H9 (cell line): ENCODE data around the gene CD1B. TPM values are rescaled to one million over a fixed set of nuclear protein-coding genes. Genes with fewer than 3 reads are reported as not detected.

Experiments
- DNase-seq: peaks from one replicate; pipeline ENCODE4 v3.0.0-alpha.2; 2017
- H2AFZ ChIP-seq: one replicate; pipeline ENCODE4 v1.6.1; 2013; ENCODE audit warnings: mild to moderate bottlenecking, low read length, control low read depth, moderate library complexity
- H2AK5ac ChIP-seq: 2 replicates; pipeline ENCODE4 v1.6.1; 2013; ENCODE audit warnings: low read length, control low read depth, mixed read lengths; ENCODE audit not compliant: insufficient read length
- H2BK120ac ChIP-seq: one replicate; pipeline ENCODE4 v1.6.1; 2013; ENCODE audit warnings: low read depth, mild to moderate bottlenecking, low read length, control low read depth, inconsistent platforms; ENCODE audit not compliant: poor library complexity, severe bottlenecking
- H2BK12ac ChIP-seq: 2 replicates; pipeline ENCODE4 v1.6.1; 2013; ENCODE audit warnings: low read length, control low read depth, mixed read lengths, low read depth; ENCODE audit not compliant: insufficient read length
- H2BK15ac ChIP-seq: 2 replicates; pipeline ENCODE4 v1.6.1; 2013; ENCODE audit warnings: low read depth, low read length, control low read depth
- H2BK20ac ChIP-seq: one replicate; pipeline ENCODE4 v1.6.1; 2013; ENCODE audit warnings: low read depth, mild to moderate bottlenecking, low read length, control low read depth, inconsistent platforms; ENCODE audit not compliant: poor library complexity, severe bottlenecking
- H2BK5ac ChIP-seq: 2 replicates; pipeline ENCODE4 v1.6.1; 2013; ENCODE audit warnings: low read length, control low read depth, mixed read lengths; ENCODE audit not compliant: insufficient read length
- H3K14ac ChIP-seq: 2 replicates; pipeline ENCODE4 v1.6.1; 2013; ENCODE audit warnings: low read length, control low read depth; ENCODE audit not compliant: insufficient read depth
- H3K18ac ChIP-seq: 2 replicates; pipeline ENCODE4 v1.6.1; 2013; ENCODE audit warnings: low read depth, mild to moderate bottlenecking, mixed read lengths, low read length, control low read depth; ENCODE audit not compliant: insufficient read length
- H3K23ac ChIP-seq: 2 replicates; pipeline ENCODE4 v1.6.1; 2013; ENCODE audit warnings: low read length, control low read depth, mixed read lengths, low read depth; ENCODE audit not compliant: insufficient read length
- H3K23me2 ChIP-seq: 2 replicates; pipeline ENCODE4 v1.6.1; 2013; ENCODE audit warnings: low read depth, mild to moderate bottlenecking, mixed read lengths, low read length, control low read depth; ENCODE audit not compliant: insufficient read length, poor library complexity, severe bottlenecking
- H3K27ac ChIP-seq: 2 replicates; pipeline ENCODE4 v1.5.1; 2013; ENCODE audit warnings: low read length, control low read depth, mixed read lengths, low read depth; ENCODE audit not compliant: insufficient read length
- H3K27me3 ChIP-seq: 2 replicates; pipeline ENCODE4 v1.6.1; 2013; ENCODE audit warnings: low read length, control low read depth, inconsistent platforms; ENCODE audit not compliant: insufficient read depth
- H3K4ac ChIP-seq: 2 replicates; pipeline ENCODE4 v1.6.1; 2013; ENCODE audit warnings: low read depth, mild to moderate bottlenecking, control low read depth, inconsistent platforms, low read length, moderate library complexity
- H3K4me1 ChIP-seq: 2 replicates; pipeline ENCODE4 v1.6.1; 2013; ENCODE audit warnings: low read length, control low read depth, inconsistent platforms; ENCODE audit not compliant: insufficient read depth
- H3K4me2 ChIP-seq: 2 replicates; pipeline ENCODE4 v1.6.1; 2013; ENCODE audit warnings: low read length, control low read depth, mixed read lengths; ENCODE audit not compliant: insufficient read length, insufficient read depth
- H3K56ac ChIP-seq: 2 replicates; pipeline ENCODE4 v1.6.1; 2013; ENCODE audit warnings: low read depth, mild to moderate bottlenecking, mixed read lengths, low read length, control low read depth; ENCODE audit not compliant: insufficient read length
- H3K79me1 ChIP-seq: 2 replicates; pipeline ENCODE4 v1.6.1; 2013; ENCODE audit warnings: low read depth, mild to moderate bottlenecking, moderate library complexity, low read length, control low read depth, inconsistent platforms; ENCODE audit not compliant: insufficient read depth, poor library complexity, severe bottlenecking
- H3K79me2 ChIP-seq: 2 replicates; pipeline ENCODE4 v1.6.1; 2013; ENCODE audit warnings: low read length, control low read depth, inconsistent platforms; ENCODE audit not compliant: insufficient read depth
- H3K9ac ChIP-seq: 2 replicates; pipeline ENCODE4 v1.6.1; 2013; ENCODE audit warnings: low read length, control low read depth, mixed read lengths; ENCODE audit not compliant: insufficient read length; ENCODE audit errors: extremely low read depth
- H3K9me3 ChIP-seq: one replicate; pipeline ENCODE4 v1.6.1; 2013; ENCODE audit warnings: low read depth, low read length, inconsistent platforms; ENCODE audit not compliant: control insufficient read depth
- H3T11ph ChIP-seq: one replicate; pipeline ENCODE4 v1.6.1; 2013; ENCODE audit warnings: mild to moderate bottlenecking, low read length, control low read depth, inconsistent platforms
- H4K20me1 ChIP-seq: one replicate; pipeline ENCODE4 v1.6.1; 2013; ENCODE audit not compliant: control insufficient read depth, insufficient read length, insufficient read depth
- H4K5ac ChIP-seq: 2 replicates; pipeline ENCODE4 v1.6.1; 2013; ENCODE audit warnings: low read depth, mild to moderate bottlenecking, mixed read lengths, low read length, control low read depth; ENCODE audit not compliant: insufficient read length
- H4K8ac ChIP-seq: replicated peaks from 2 replicates; pipeline ENCODE4 v1.6.1; 2013; ENCODE audit warnings: low read length, control low read depth, mixed read lengths, low read depth; ENCODE audit not compliant: insufficient read length
- H4K91ac ChIP-seq: 2 replicates; pipeline ENCODE4 v1.6.1; 2013; ENCODE audit warnings: low read depth, mild to moderate bottlenecking, moderate library complexity, mixed read lengths, low read length, control low read depth; ENCODE audit not compliant: insufficient read length
- H3K27ac Mint-ChIP-seq, 3 experiments: 2 replicates in 2 of 3; 3 replicates in 1 of 3; pipeline ENCODE4 v1.8.0; 2020 to 2021; ENCODE audit warnings: mixed read lengths in 3 of 3, mild to moderate bottlenecking in 1 of 3, moderate library complexity in 1 of 3
- H3K27me3 Mint-ChIP-seq: 2 replicates; pipeline ENCODE4 v1.8.0; 2021; ENCODE audit warnings: low read depth, mild to moderate bottlenecking, moderate library complexity, mixed read lengths
- H3K36me3 Mint-ChIP-seq, 3 experiments: 2 replicates in 2 of 3; 3 replicates in 1 of 3; pipeline ENCODE4 v1.8.0; 2020 to 2021; ENCODE audit warnings: low read depth in 3 of 3, mixed read lengths in 3 of 3; ENCODE audit not compliant: insufficient read depth in 1 of 3
- H3K4me1 Mint-ChIP-seq, 2 experiments: 2 replicates each; pipeline ENCODE4 v1.8.0; 2020; ENCODE audit warnings: mixed read lengths in 2 of 2
- H3K4me3 Mint-ChIP-seq, 2 experiments: 2 replicates in 1 of 2; 3 replicates in 1 of 2; pipeline ENCODE4 v1.8.0; 2020 to 2021; ENCODE audit warnings: mild to moderate bottlenecking in 2 of 2, mixed read lengths in 2 of 2, moderate library complexity in 1 of 2
- H3K9me3 Mint-ChIP-seq, 2 experiments: 2 replicates in 1 of 2; 3 replicates in 1 of 2; pipeline ENCODE4 v1.8.0; 2020; ENCODE audit warnings: mild to moderate bottlenecking in 2 of 2, mixed read lengths in 2 of 2, moderate library complexity in 1 of 2
- WGBS: extraction: QIAGEN DNeasy Blood & Tissue Kit; methylation state at CpG from one replicate; pipeline ENCODE4 v1.1.7; 2013; ENCODE audit warnings: missing lambda C conversion rate, low lambda C conversion rate, mixed read lengths; ENCODE audit not compliant: insufficient read length; ENCODE audit errors: extremely low coverage; 5-methylcytosine and 5-hydroxymethylcytosine counted together
- total RNA-seq: library from RNA; stranded (reverse); gene quantifications from 2 replicates; pipeline ENCODE4 v1.2.1, GENCODE V29; 2021
- TF ChIP-seq, protein P1 (sequence below): fragments of 200-600 bp; sonication (generic); conservative IDR thresholded peaks from 3 replicates; pipeline ENCODE4 v1.8.0; 2021; ENCODE audit warnings: antibody characterized with exemption, mild to moderate bottlenecking

The CD1B gene
- total RNA-seq, 1 experiment from 2014 or later: not detected

DNA sequence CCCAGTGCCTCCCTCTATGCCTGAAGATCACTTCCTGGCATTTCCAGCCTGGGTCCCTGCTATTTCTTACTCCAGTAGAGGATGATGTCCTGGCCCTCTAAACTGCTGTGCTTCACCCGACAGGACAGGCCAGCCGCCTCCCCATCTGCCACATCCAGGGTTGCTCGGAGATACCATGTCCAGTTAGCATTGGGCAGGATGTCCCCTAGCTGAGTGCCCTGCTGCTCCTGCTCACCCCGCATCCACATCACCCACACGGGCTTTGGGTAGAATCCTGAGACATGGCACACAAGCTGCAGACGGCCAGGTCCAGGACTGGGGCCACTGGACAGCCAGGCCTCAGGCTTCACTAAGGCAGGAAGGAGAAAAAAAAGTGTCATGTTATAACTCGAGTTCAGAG is 2.0 kb downstream of the CD1B start:
- no peak overlapping the region for H2AFZ ChIP-seq
- no peaks in the 10 kb centered on the region for H3K4me1 Mint-ChIP-seq
- no peak overlapping the region; the same call in 1 of the 2 replicates for H3K14ac ChIP-seq
- H2BK120ac ChIP-seq: no peak overlapping the region
- H2BK15ac ChIP-seq: no peak overlapping the region
- no peaks in the 10 kb centered on the region for H3K79me2 ChIP-seq
- H3K9me3 ChIP-seq: no peaks in the 10 kb centered on the region
- no peak overlapping the region for H2BK12ac ChIP-seq
- H3K23me2 ChIP-seq: no peaks in the 10 kb centered on the region
- no peaks in the 10 kb centered on the region for H3K9me3 Mint-ChIP-seq
- no peak overlapping the region for H4K91ac ChIP-seq
- no peaks in the 10 kb centered on the region for H3K36me3 Mint-ChIP-seq
- H3K79me1 ChIP-seq: no peaks in the 10 kb centered on the region
- H3K27ac ChIP-seq: no peak overlapping the region
- H4K5ac ChIP-seq: no peak overlapping the region
- no peaks in the 10 kb centered on the region for H3K27me3 Mint-ChIP-seq
- WGBS: no CpG with 5 or more reads among the region's 7 CpGs
- H4K20me1 ChIP-seq: no peaks in the 10 kb centered on the region
- no peak for DNase-seq
- no peak overlapping the region for H2BK20ac ChIP-seq
- H3K27me3 ChIP-seq: no peaks in the 10 kb centered on the region
- H2AK5ac ChIP-seq: no peak overlapping the region
- H3K4me1 ChIP-seq: no peaks in the 10 kb centered on the region
- no peak overlapping the region for H2BK5ac ChIP-seq
- no peak overlapping the region for H3K9ac ChIP-seq
- H3K4ac ChIP-seq: no peak overlapping the region
- H4K8ac ChIP-seq: no peak overlapping the region
- H3T11ph ChIP-seq: no peak overlapping the region
- H3K27ac Mint-ChIP-seq: no peak overlapping the region
- H3K56ac ChIP-seq: no peak overlapping the region
- TF ChIP-seq, protein P1, sequence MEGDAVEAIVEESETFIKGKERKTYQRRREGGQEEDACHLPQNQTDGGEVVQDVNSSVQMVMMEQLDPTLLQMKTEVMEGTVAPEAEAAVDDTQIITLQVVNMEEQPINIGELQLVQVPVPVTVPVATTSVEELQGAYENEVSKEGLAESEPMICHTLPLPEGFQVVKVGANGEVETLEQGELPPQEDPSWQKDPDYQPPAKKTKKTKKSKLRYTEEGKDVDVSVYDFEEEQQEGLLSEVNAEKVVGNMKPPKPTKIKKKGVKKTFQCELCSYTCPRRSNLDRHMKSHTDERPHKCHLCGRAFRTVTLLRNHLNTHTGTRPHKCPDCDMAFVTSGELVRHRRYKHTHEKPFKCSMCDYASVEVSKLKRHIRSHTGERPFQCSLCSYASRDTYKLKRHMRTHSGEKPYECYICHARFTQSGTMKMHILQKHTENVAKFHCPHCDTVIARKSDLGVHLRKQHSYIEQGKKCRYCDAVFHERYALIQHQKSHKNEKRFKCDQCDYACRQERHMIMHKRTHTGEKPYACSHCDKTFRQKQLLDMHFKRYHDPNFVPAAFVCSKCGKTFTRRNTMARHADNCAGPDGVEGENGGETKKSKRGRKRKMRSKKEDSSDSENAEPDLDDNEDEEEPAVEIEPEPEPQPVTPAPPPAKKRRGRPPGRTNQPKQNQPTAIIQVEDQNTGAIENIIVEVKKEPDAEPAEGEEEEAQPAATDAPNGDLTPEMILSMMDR: no peak
- H3K4me2 ChIP-seq: no peak overlapping the region
- H3K23ac ChIP-seq: no peak overlapping the region
- H3K18ac ChIP-seq: no peak overlapping the region
- no peak overlapping the region for H3K4me3 Mint-ChIP-seq
